Right lung (tissue), 5 donors: ENCODE results near the gene ERMAP. TPM values are rescaled to one million over a fixed set of nuclear protein-coding genes. Genes with fewer than 3 reads are reported as not detected.
"Not testable (repeated sequence)": the region's sequence is repeated elsewhere in the genome, so short reads cannot be mapped to it uniquely, and the experiment has no call there.

Experiments used
- DNase-seq, 2 donors: peaks; one replicate each; pipeline ENCODE4 v3.0.0-alpha.2; 2013
- polyA plus RNA-seq, 5 donors: library from polyadenylated mRNA; unstranded; fragments of 120-200 nt; gene quantifications; one replicate each; pipeline versions ENCODE4 v1.2.1 to v1.2.3, GENCODE V29; 2013; ENCODE audit warnings: inconsistent platforms in 1 of 5, low replicate concordance in 1 of 5; ENCODE audit not compliant: insufficient read length in 5 of 5, insufficient read depth in 1 of 5

ERMAP gene
- polyA plus RNA-seq, 5 donors: 24.0 to 30.8 (median 29.3) TPM

DNA sequence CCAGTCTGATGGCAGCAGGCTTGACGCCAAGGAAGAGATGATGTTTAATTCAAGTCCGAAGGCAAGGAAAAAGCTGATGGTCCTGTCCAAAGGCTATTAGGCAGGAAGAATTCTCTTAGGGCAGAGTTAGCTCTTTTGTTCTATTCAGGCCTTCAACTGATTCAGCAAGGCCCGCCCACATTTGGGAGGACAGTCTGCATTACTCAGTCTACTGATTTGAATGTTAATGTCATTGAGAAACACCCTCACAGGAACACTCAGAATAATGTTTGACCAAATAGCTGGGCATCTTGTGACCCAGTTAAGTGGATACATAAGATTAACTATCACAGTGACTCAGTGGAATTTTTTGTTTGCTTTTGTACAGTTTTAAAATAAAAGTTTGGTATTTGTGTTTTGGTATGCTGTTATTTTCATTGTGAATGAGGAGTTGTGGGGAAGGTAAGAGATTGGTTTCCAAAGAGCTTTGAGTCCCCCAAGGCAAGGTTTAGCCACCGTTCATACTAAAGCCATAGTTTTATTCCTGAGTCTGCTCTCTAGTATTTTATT, 27.7 kb downstream of the ERMAP start:
- DNase-seq: no peak

- no peak for DNase-seq
Observed at GRCh38 chr1:42845193-42845592, 28.3 kb downstream of the ERMAP start.

- DNase-seq: no peak
Observed at GRCh38 chr1:42845866-42846256, 28.9 kb downstream of the ERMAP start.

DNA sequence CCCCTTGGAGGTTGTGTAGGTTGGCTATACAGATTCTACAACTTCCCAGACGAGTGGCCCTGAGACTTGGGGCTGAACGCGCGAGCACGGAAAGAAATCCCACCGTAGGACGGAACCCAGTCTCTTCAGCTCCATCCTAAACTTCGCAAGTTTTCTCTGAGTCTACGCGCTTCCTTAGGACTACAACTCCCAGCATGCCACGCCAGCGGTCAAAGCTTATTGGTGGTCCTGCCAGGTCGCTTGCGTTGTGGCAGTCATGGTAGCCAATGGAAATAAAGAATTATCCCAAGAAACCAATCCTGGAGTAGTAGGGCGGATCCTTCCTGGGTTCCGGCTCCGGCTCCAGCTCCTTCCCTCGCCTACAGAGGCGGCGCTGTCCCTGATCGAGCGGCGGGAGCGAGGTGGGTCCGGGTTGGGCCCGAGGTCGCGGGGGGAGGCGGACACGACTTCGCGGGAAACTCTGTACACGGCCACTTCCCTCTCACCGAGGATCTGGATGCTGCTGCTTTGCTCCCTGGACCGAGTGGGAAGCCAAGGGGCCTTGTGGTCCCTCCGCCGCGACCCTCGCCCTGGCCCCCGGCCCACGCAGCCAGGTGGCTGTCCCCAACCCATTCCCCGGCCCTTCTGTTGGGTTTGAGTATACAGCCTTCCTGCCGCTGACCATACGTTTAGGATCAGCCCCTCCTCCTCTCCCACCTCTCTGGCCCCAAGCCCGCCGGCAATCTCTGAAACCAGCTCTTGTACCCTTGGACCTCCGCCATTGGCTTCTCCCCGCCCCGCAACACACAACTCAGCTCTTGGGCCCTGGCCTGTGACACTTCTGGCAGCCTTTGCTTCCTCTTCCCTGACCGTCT, 29.6 kb downstream of the ERMAP start, which contains the start of gene ZNF691:
Gene ZNF691 (plus strand): TSS at position 357 of the 854 bp plus-strand sequence. CDS start 3,046 bp downstream, outside the sequence.
- peak; percentile 93 to 95 for DNase-seq

GRCh38 chr1:42847111-42847595, 30.2 kb downstream of the ERMAP start:
- DNase-seq: no peak

- no peak for DNase-seq
Observed at GRCh38 chr1:42847721-42848460, 31.0 kb downstream of the ERMAP start.

GRCh38 chr1:42848823-42849537, 32.1 kb downstream of the ERMAP start:
- DNase-seq: no peak

DNA sequence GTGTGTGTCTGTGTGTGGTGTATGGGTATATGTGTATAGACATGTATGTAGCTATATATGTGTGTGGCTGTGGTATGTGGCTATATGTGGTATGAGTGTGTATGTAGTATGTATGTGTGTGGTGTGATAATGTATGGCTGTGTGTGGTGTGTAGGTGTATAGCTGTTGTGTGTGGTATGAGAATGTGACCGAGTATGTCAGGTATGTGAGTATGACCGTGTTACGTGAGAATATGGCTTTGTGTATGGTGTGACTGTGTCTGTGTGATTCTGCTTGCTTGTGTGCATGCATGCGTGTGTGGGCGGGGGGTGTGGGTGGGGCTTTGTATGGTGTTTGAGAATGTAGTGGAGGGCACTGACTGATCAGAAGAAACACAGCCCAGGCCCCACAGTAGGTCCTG, 33.0 kb downstream of the ERMAP start:
- no peak for DNase-seq

DNA sequence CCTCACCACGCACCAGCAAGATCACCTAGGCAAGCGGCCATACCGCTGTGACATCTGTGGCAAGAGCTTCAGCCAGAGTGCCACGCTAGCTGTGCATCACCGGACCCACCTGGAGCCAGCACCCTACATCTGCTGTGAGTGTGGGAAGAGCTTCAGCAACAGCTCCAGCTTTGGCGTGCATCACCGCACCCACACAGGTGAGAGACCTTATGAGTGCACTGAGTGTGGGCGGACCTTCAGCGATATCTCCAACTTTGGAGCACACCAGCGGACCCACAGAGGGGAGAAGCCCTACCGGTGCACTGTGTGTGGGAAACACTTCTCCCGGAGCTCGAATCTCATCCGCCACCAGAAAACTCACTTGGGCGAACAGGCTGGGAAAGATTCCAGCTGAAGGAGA, 34.5 kb downstream of the ERMAP start:
- DNase-seq: no peak

DNA sequence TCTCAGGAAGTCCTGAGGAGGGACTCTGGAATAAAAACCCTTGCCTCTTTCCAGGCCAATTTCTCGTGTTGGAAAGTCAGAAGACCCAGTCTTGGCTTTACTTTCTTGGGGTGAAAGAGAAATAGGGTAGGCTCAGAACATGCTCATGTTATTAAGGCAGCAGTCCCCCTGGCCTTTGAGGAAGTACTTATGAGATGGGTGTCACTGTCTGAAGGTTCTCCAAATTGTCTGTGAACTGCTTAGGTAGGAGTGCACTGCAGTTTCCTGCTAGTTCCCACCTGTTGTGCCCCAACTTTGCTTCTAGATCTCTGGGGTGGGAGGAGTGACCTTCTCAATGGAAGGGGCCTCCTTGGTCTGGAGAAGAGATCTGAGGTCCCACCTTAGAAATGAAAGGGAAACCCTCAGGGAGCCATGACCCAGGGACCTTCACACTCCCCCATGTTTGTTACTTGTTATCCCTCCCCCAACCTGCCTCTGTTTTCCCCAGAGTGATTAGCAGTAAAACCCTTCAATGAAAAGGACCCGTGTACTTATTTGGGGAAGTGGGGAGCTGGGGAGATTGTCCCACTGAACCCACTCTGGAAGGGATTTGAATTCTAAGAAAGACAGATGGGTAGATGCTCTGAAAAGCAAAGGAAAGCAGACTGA, 35.2 kb downstream of the ERMAP start:
- DNase-seq: no peak

DNA sequence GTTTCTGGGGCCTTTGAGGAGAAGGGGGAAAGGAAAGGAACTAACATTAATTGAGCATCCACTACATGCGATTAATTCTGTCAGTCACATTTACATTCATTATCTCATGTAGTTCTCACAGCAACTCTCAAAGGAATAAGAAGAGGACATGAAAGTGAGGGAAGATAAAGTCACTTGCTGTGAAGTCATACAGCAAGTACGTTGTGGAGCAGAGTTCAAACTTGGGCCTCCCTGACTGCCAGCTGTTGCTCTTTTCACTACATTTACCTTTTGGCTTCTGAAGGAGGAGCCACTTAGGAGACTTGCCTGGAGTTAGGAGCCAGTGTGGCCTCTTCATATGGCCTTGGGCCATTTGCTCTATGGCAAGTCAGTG, 35.7 kb downstream of the ERMAP start:
- no peak for DNase-seq

GRCh38 chr1:42853116-42853884, 36.4 kb downstream of the ERMAP start:
- no peak for DNase-seq

- DNase-seq: not testable (repeated sequence)
Observed at GRCh38 chr1:42856554-42856953, 39.6 kb downstream of the ERMAP start.

DNA sequence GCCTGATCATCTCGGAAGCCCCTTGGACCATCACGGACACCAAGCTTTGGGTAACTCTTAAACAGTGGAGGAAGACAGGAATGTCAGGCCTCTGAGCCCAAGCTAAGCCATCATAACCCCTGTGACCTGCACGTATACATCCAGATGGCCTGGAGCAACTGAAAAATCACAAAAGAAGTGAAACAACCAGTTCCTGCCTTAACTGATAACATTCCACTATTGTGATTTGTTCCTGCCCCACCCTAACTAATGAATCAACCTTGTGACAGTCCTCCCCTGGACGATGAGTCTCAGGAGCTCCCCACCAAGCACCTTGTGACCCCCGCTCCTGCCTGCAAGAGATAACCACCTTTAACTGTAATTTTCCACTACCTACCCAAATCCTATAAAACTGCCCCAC, 42.4 kb downstream of the ERMAP start:
- not testable (repeated sequence) for DNase-seq

- no peak for DNase-seq
Observed at GRCh38 chr1:42860339-42861013, 43.6 kb downstream of the ERMAP start.

GRCh38 chr1:42861014-42861399, 44.1 kb downstream of the ERMAP start:
- DNase-seq: no peak

DNA sequence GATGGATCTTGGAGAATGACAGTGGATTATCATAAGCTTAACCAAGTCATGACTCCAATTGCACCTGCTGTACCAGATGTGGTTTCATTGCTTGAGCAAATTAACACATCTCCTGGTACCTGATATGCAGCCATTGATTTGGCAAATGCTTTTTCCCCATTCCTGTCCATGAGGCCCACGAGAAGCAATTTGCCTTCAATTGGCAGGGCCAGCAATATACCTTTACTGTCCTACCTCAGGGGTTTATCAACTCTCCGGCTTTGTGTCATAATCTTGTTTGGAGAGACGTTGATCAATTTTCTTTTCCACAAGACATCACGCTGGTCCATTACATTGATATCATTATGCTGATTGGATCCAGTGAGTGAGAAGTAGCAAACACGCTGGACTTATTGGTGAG, 49.6 kb downstream of the ERMAP start:
- no peak for DNase-seq

GRCh38 chr1:42868466-42868865, 51.5 kb downstream of the ERMAP start:
- not testable (repeated sequence) for DNase-seq

- DNase-seq: not testable (repeated sequence)
Observed at GRCh38 chr1:42869254-42869653, 52.3 kb downstream of the ERMAP start.

GRCh38 chr1:42869751-42870150, 52.8 kb downstream of the ERMAP start:
- DNase-seq: not testable (repeated sequence)
